Measurements from ENCODE around the gene CALB2. TPM values are rescaled to one million over a fixed set of nuclear protein-coding genes. Genes with fewer than 3 reads are reported as not detected.

CALB2 gene
- polyA plus RNA-seq, 1 donor (not counting 4 experiments of a cell fraction or from before 2014, with no cell fraction given) = 1.4 TPM

DNA sequence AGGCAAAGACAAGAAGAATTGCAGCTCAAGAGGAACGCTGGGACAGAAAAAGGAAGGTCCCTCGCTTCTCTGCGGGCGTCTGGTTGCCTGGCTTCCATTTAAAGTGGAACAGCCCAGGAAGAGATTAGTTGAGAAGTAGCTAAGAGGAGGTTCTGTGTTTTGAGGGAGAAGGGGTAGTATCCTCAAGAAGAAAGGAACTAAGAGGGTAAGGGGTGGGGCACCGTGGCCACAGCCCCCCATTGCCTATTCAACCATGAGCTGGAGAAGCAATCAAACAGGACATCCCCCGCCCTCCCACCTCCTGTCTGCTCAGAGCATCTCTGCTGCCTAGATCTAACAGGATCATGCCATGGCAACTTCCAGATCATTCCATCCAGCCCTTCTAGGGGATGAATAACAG is 18.1 kb upstream of the CALB2 start:
- no peak overlapping the region for H3K4me3 ChIP-seq (ENCODE audit: control insufficient read depth in 2 of 3, extremely low read depth in 1 of 3, insufficient read depth in 2 of 3, low read depth in 1 of 3, low read length in 3 of 3)
- DNase-seq (ENCODE audit: low read depth, low spot score) = no peak
- no peaks in the 10 kb centered on the region for H3K79me2 ChIP-seq (ENCODE audit: control insufficient read depth, insufficient read depth, low read length)
- no peaks in the 10 kb centered on the region for H3K9me1 ChIP-seq (ENCODE audit: control insufficient read depth, extremely low read depth, insufficient read depth, low read length)
- H3K9ac ChIP-seq (ENCODE audit: control insufficient read depth, extremely low read depth, insufficient read depth, low read length) = no peak overlapping the region
- no peaks in the 10 kb centered on the region for H3K9me3 ChIP-seq (ENCODE audit: control insufficient read depth, low read depth, low read length)
- no peak for TF ChIP-seq CTCF (optimal IDR thresholded peaks at IDR 0.05 in 1 of 3, IDR thresholded peaks at IDR 0.05 in 1 of 3, conservative IDR thresholded peaks at IDR 0.05 in 1 of 3; ENCODE audit: extremely low read depth in 1 of 3, insufficient read depth in 2 of 3, low read length in 3 of 3)
- TF ChIP-seq EZH2 (IDR thresholded peaks at IDR 0.05; ENCODE audit: low read length) = no peak
- FAIRE-seq = no peak
- H3K36me3 ChIP-seq (ENCODE audit: control insufficient read depth in 2 of 2, extremely low read depth in 1 of 2, insufficient read depth in 2 of 2, low read length in 2 of 2) = no peaks in the 10 kb centered on the region
- dilution Hi-C loops (cut with MboI; ENCODE audit: extremely low pct_ligation_motif_present, low sequenced_read_pairs) = no loop called here
- peaks cover 33% of the 10 kb centered on the region for H3K4me1 ChIP-seq (ENCODE audit: control insufficient read depth, extremely low read depth, insufficient read depth, low read length)
- no peak overlapping the region for H2AFZ ChIP-seq (ENCODE audit: control insufficient read depth, low read length)
- no peak overlapping the region for H3K4me2 ChIP-seq (ENCODE audit: control insufficient read depth, extremely low read depth, insufficient read depth, low read depth, low read length)
- peak overlapping the region; percentile 53 for H3K27ac ChIP-seq (ENCODE audit: control insufficient read depth, insufficient read depth, low read length)
- H4K20me1 ChIP-seq (ENCODE audit: control insufficient read depth, extremely low read depth, insufficient read depth, low read length) = no peaks in the 10 kb centered on the region
- H3K27me3 ChIP-seq (ENCODE audit: control insufficient read depth, extremely low read depth, insufficient read depth, low read length) = no peaks in the 10 kb centered on the region

GRCh38 chr16:71341881-71342280 is 16.6 kb upstream of the CALB2 start:
- Histone ChIP-seq H3K9ac (ENCODE audit: control insufficient read depth, extremely low read depth, insufficient read depth, low read length) (no peak overlapping the region), H3K4me2 (ENCODE audit: control insufficient read depth, extremely low read depth, insufficient read depth, low read depth, low read length) (no peak overlapping the region), H2AFZ (ENCODE audit: control insufficient read depth, low read length) (no peak overlapping the region), H4K20me1 (ENCODE audit: control insufficient read depth, extremely low read depth, insufficient read depth, low read length) (no peaks in the 10 kb centered on the region), H3K4me3 (ENCODE audit: control insufficient read depth in 2 of 3, extremely low read depth in 1 of 3, insufficient read depth in 2 of 3, low read depth in 1 of 3, low read length in 3 of 3) (no peak overlapping the region), H3K79me2 (ENCODE audit: control insufficient read depth, insufficient read depth, low read length) (no peaks in the 10 kb centered on the region), H3K27ac (ENCODE audit: control insufficient read depth, insufficient read depth, low read length) (no peak overlapping the region), H3K9me1 (ENCODE audit: control insufficient read depth, extremely low read depth, insufficient read depth, low read length) (no peaks in the 10 kb centered on the region), H3K9me3 (ENCODE audit: control insufficient read depth, low read depth, low read length) (no peaks in the 10 kb centered on the region), H3K36me3 (ENCODE audit: control insufficient read depth in 2 of 2, extremely low read depth in 1 of 2, insufficient read depth in 2 of 2, low read length in 2 of 2) (no peaks in the 10 kb centered on the region), H3K27me3 (ENCODE audit: control insufficient read depth, extremely low read depth, insufficient read depth, low read length) (no peaks in the 10 kb centered on the region), H3K4me1 (ENCODE audit: control insufficient read depth, extremely low read depth, insufficient read depth, low read length) (peaks cover 33% of the 10 kb centered on the region)
- dilution Hi-C loops (cut with MboI; ENCODE audit: extremely low pct_ligation_motif_present, low sequenced_read_pairs) = no loop called here
- no peak for TF ChIP-seq EZH2 (IDR thresholded peaks at IDR 0.05; ENCODE audit: low read length)
- no peak for TF ChIP-seq CTCF (optimal IDR thresholded peaks at IDR 0.05 in 1 of 3, IDR thresholded peaks at IDR 0.05 in 1 of 3, conservative IDR thresholded peaks at IDR 0.05 in 1 of 3; ENCODE audit: extremely low read depth in 1 of 3, insufficient read depth in 2 of 3, low read length in 3 of 3)
- FAIRE-seq = no peak
- no peak for DNase-seq (ENCODE audit: low read depth, low spot score)
